NK-92 treated with Interleukin-12 subunit alpha and Interleukin-12 subunit beta, amount 100 ng/mL, for 24 hours (cell line): Measurements from ENCODE around the gene ZNF425.
A peak's percentile ranks its signal among the peaks of the same experiment; 100 is the strongest.
"Not testable (repeated sequence)": the region's sequence is repeated elsewhere in the genome, so short reads cannot be mapped to it uniquely, and the experiment has no call there.

Experiments used
- DNase-seq: peaks from one replicate; lab custom pipeline; 2025; lab: John Stamatoyannopoulos, UW

Gene ZNF425

GRCh38 chr7:149125863-149126661 is at the start of gene ZNF425:
TSS of gene ZNF425 (minus strand) at chr7:149126324. CDS start at chr7:149126213, 111 bp downstream.
- DNase-seq = peak; percentile 92

GRCh38 chr7:149175150-149175549 is 49.0 kb upstream of the ZNF425 start:
- DNase-seq = no peak

- no peak for DNase-seq
Observed at GRCh38 chr7:149172534-149172920, 46.4 kb upstream of the ZNF425 start.

- DNase-seq = no peak
Observed at GRCh38 chr7:149171892-149172533, 45.9 kb upstream of the ZNF425 start.

GRCh38 chr7:149166630-149167352 is 40.7 kb upstream of the ZNF425 start:
- DNase-seq = no peak

GRCh38 chr7:149166142-149166541 is 40.0 kb upstream of the ZNF425 start:
- no peak for DNase-seq

- DNase-seq = no peak
Observed at GRCh38 chr7:149161241-149161848, 35.2 kb upstream of the ZNF425 start.

GRCh38 chr7:149156898-149157297 is 30.8 kb upstream of the ZNF425 start:
- DNase-seq = no peak

- no peak for DNase-seq
Observed at GRCh38 chr7:149154056-149154455, 27.9 kb upstream of the ZNF425 start.

GRCh38 chr7:149153346-149153745 is 27.2 kb upstream of the ZNF425 start:
- DNase-seq = no peak

GRCh38 chr7:149150981-149151380 is 24.9 kb upstream of the ZNF425 start:
- DNase-seq = no peak

- peak; percentile 38 for DNase-seq
Observed at GRCh38 chr7:149147752-149148653, 21.9 kb upstream of the ZNF425 start.

- peak; percentile 89 for DNase-seq
Observed at GRCh38 chr7:149147072-149147751, 21.1 kb upstream of the ZNF425 start, which contains the start of gene ZNF398. TSS of gene ZNF398 (plus strand) at chr7:149147453. CDS start at chr7:149147743, 290 bp downstream.

- DNase-seq = no peak
Observed at GRCh38 chr7:149145031-149145845, 19.1 kb upstream of the ZNF425 start.

GRCh38 chr7:149144436-149144922 is 18.4 kb upstream of the ZNF425 start:
- DNase-seq = not testable (repeated sequence)

GRCh38 chr7:149141893-149142292 is 15.8 kb upstream of the ZNF425 start:
- DNase-seq = no peak

- peak; percentile 51 for DNase-seq
Observed at GRCh38 chr7:149140831-149141230, 14.7 kb upstream of the ZNF425 start.

GRCh38 chr7:149136118-149136517 is 10.0 kb upstream of the ZNF425 start:
- no peak for DNase-seq

GRCh38 chr7:149133028-149133710 is 7.0 kb upstream of the ZNF425 start:
- DNase-seq = no peak
